ENCODE data around the gene AGA.

DNA sequence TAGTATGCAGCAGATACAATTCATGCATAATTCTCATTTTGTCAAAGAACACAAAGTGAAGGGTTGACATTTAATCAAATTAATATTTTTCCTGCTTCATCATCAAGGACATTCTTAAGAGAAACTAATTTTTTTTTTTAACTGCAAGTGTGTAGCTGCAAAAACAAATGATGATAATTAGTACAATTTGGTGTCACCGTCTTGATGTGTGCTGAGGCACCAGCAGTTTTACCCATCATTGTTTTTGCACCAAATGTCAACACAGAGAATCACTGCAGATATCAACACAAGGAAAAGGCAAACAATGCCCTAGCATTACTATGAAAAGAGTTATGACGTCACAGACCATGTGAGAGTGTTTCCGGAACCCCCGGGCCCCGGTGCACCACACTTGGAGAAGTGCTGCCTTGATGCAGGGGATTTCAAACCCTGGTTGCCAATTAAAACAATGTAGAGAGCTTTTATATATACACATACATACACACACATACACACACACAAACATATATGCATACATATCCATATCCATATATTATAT is 55.9 kb downstream of the AGA start:
- TF ChIP-seq, protein P1, sequence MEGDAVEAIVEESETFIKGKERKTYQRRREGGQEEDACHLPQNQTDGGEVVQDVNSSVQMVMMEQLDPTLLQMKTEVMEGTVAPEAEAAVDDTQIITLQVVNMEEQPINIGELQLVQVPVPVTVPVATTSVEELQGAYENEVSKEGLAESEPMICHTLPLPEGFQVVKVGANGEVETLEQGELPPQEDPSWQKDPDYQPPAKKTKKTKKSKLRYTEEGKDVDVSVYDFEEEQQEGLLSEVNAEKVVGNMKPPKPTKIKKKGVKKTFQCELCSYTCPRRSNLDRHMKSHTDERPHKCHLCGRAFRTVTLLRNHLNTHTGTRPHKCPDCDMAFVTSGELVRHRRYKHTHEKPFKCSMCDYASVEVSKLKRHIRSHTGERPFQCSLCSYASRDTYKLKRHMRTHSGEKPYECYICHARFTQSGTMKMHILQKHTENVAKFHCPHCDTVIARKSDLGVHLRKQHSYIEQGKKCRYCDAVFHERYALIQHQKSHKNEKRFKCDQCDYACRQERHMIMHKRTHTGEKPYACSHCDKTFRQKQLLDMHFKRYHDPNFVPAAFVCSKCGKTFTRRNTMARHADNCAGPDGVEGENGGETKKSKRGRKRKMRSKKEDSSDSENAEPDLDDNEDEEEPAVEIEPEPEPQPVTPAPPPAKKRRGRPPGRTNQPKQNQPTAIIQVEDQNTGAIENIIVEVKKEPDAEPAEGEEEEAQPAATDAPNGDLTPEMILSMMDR (IDR thresholded peaks at IDR 0.05 in 8 of 11, conservative IDR thresholded peaks at IDR 0.05 in 3 of 11) = no peak
- no peak for TF ChIP-seq POLR2A (IDR thresholded peaks at IDR 0.05)
